ENCODE results near the gene ARSD. TPM values are rescaled to one million over a fixed set of nuclear protein-coding genes. Genes with fewer than 3 reads are reported as not detected.
"Not testable (repeated sequence)": the region's sequence is repeated elsewhere in the genome, so short reads cannot be mapped to it uniquely, and the experiment has no call there.

ARSD gene
- total RNA-seq, result 16.4 and 29.7 TPM in 2 replicates

DNA sequence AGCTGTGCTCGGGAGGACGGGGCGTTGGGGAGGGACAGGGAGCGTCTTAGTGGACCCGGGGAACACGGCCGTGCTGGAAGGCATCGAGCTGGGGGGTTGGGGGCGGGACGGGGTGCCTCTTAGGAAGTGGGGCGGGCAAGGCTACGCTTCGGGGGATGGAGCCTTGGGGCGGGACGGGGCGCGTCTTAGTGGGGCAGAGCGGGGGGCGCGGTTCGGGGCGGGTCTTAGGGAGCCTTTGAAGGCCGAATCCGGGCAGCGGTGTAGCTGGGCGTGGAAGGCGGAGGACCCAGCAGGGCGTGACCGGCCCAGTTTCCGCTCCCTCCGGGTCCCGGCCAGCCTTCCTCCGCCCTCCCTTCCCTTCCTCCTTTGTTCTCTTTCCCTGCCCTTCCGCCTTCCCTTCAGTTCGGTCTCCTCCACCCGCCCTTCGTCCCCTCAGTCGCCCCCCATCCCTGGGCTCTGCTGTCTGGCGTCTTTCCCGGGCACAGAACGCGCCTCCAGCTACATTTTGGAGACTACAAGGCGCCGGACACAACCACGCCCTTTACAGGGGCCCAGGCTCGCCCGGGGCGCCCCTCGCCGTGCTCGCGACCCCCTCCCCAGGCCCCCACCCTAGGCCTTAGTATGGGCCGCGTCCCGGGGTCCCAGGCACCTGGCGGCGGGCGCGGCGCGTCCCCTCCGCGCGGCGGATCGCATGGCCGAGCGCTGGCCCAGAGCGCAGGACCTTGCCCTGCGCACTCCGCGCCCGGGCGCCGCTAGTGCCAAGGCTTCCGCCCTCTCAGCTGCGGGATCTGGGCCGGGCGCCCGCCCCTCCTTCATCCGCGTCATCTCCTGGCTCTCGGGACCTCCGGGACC, at the start of gene ARSD:
Gene ARSD, minus strand, starts transcription at position 757 of the 852 bp plus-strand sequence. Its CDS starts 64 bp downstream, at position 693.
- peak; percentile 39 to 80 for DNase-seq (ENCODE audit: low read depth in 2 of 2)

- not testable (repeated sequence) for DNase-seq (ENCODE audit: low read depth in 2 of 2)
Measured at GRCh38 chrX:2978639-2979038, 49.5 kb upstream of the ARSD start.

DNA sequence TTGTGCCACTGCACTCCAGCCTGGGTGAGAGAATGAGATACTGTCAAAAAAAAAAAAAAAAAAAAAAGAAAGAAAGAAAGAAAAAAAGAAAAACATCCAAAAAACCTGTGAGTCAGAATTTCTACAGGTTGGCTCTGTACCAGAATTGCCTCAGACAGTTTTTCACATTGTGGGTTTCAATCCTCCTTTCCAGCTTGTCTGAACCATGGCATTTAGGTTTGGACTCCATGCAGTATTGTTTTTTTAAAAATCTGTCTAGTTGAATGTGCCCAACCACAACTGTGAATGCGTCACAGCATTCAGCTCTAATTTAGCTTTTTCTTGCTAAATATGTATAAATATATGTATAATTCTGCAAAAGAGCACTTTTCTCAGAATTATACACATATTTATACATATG, 45.8 kb upstream of the ARSD start:
- no peak for DNase-seq (ENCODE audit: low read depth in 2 of 2)

GRCh38 chrX:2972391-2972790, 43.3 kb upstream of the ARSD start:
- no peak for DNase-seq (ENCODE audit: low read depth in 2 of 2)

GRCh38 chrX:2969021-2969420, 39.9 kb upstream of the ARSD start:
- no peak for DNase-seq (ENCODE audit: low read depth in 2 of 2)

DNA sequence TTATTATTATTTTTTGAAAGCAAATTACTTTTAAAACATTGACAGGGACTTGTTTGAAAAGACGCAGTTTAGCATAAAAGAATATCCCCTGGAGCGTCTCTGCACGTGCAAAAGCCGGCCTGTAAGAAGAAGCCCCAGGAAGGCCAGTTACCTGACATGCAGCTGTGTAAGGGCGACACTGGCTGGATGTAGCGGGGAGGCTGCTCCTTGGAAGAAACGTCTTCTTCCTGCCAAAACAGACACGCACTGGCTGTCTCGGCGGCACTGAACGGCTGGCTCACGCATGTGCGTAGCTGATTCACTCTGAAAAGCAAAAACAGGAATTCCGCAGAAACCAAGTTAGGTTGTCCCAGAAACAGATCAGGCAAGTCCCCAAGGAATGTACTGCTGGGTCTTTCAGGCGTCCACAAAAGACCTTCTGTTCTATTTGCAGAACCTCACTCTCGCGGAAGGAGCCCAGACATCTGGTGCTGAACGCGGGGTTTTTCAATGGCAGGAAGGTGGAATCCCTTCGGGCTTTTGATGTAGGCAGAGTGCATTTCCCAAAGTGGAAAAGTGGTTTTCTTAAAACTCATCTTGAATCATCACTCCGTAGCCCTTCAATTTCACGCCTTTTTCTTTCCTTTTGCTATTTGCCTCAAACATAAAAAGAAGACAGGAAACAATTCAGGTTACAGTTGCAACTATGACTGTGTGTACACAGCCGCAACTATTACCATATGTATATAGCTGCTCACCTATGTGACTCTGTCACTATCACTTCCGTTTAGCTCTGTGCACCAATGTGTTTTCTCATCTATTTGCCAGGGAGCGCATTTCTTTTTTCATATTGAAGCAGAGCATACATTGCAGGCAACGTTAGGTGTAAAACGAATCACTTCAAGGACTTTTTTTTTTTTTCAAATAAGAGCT, 39.1 kb upstream of the ARSD start:
- DNase-seq (ENCODE audit: low read depth in 2 of 2), result peak in 1 of 2 donors; percentile 55

DNA sequence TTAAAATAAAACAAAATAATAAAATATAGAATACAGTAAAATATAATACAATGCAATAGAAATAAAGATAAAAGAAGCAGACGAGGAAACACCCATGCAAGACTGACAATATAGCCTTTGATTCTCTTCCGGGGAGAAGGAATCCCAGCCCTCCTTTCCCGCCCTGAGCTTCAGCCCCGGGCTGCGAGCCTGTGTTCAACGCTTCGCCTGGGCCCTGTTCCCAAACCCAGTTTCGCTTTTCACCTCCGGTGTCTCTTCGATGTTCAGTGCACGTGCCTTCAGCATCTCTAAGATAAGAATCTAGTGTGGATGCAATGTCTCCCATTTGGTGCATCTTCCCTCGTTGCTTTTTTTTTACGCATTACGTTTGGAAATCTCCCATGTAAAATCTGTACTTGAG, 38.4 kb upstream of the ARSD start:
- DNase-seq (ENCODE audit: low read depth in 2 of 2), result no peak

GRCh38 chrX:2967012-2967411, 37.9 kb upstream of the ARSD start:
- no peak for DNase-seq (ENCODE audit: low read depth in 2 of 2)

DNA sequence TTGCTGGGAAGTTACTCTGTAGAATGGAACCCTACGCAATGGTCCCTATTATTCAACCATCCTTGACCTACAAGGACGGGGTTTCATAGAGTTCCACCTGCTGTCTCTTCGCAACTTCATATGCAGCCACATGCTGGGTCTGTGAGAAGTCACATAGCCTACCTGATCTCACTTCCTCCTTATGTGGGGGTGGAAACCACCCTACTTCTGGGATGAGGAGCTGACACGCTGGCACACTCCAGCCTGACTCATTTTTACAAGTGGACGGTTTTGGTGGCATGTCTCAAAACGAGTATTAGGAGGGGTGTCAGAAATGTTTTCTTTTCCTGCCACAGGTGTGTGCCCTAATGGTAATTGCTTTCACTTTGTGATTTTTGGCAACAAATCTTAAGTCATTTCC, 36.8 kb upstream of the ARSD start:
- DNase-seq (ENCODE audit: low read depth in 2 of 2), result no peak

- DNase-seq (ENCODE audit: low read depth in 2 of 2), result peak in 1 of 2 donors; percentile 55
Measured at GRCh38 chrX:2963992-2964794, 35.1 kb upstream of the ARSD start.

DNA sequence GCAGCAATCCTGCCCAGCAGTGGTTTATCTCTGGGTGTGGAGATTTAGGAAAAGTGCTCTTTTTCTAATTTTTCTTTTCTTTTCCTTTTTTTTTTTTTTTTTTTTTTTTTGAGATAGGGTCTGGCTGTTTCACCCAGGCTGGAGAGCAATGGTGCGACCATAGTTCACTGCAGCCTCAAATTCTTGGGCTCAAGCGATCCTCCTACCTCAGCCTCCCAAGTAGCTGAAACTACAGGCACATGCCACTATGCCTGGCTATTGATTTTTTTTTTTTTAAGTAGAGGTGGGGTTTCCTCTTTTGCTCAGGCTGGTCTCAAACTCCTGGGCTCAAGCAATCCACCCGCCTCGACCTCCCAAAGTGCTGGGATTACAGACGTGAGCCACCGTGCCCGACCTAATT, 34.3 kb upstream of the ARSD start:
- not testable (repeated sequence) for DNase-seq (ENCODE audit: low read depth in 2 of 2)

DNA sequence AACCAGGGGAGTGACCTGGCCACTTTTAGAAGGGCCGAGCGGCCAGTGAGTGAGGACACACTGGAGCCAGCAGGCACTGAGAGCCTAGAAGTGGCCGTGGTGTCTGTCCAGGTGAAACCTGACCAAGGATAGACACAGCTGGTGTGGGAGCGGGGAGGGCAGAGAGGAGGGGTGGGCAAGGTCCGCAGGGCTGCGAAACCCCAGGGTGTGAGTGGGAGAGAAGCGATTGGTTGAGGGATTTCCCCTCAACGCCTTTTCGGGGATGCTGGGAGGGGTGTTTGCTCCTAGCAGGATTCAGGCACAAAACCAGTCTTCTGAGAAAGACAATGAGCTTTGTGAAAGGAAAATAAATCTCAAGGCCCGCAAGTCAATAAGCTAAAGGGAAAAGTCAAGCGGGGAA, 33.2 kb upstream of the ARSD start:
- DNase-seq (ENCODE audit: low read depth in 2 of 2), result no peak

DNA sequence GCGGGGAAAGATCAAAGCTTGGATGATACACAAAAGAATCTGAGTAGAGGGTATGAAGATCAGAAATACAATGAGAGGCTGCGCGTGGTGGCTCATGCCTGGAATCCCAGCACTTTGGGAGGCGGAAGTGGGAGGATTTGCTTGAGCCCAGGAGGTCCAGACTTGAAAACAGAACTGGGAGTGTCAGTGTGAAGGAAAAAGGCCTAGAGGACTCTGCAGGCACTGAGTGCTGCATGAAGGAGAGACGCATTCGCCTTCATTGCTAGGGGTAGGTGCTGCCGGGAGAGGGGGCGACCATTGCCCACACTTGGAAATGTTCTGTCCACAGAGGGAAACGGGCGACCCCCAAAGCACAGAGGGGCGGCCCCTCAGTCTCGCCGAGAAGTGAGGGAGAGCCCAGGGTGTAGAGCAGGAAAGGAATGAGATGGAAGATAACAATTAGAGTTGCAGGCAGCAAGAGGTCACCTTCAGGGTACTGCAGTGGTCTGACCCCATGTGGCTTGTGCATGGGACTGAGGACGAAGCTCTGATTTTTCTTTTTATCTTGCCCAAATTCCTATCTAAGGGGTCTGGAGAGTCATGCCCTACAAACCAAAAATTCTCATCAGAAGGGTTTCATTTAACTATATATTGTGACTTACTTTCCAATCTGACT, 31.8 kb upstream of the ARSD start:
- no peak for DNase-seq (ENCODE audit: low read depth in 2 of 2)

DNA sequence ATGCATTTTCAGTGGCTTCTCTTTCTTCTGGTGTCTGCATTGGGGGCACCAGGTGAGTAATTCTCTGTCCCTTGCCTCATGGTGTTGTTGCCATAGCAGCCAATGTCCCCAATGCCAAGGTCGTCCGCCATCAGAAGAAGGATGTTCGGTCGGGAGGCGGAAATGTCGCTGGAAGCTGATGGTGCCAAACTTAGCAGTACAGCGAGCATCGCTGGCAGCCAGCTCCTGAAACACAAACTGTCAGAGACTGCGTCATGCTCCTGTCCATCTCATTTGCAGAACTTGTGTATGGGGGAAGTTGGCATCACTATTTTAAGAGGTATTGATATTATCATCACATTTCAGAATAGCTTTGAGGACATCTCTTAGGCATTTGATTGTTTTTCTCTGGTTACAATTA, 29.1 kb upstream of the ARSD start:
- DNase-seq (ENCODE audit: low read depth in 2 of 2), result no peak

GRCh38 chrX:2955838-2956237, 26.7 kb upstream of the ARSD start:
- DNase-seq (ENCODE audit: low read depth in 2 of 2), result no peak

GRCh38 chrX:2955281-2955680, 26.1 kb upstream of the ARSD start:
- no peak for DNase-seq (ENCODE audit: low read depth in 2 of 2)

DNA sequence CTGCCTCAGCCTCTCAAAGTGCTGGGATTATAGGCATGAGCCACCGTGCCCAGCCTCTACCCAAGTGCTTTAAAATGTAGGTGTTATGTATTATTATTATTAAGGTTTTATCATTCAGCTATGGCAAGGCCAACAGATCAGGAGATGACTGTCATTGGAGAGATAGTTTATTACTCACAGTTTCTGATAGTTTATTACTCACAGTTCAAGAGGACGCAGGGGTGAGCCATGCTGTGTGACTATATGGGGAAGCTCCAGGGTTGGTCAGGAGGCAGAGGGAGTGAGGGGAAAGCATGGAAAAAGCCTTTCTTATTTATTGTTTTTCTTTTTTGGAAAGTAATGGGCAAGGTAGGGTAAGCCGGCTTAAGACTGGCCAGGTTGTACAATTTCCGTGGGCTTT, 25.4 kb upstream of the ARSD start:
- no peak for DNase-seq (ENCODE audit: low read depth in 2 of 2)

GRCh38 chrX:2937942-2938341, 8.8 kb upstream of the ARSD start:
- DNase-seq (ENCODE audit: low read depth in 2 of 2), result not testable (repeated sequence)

DNA sequence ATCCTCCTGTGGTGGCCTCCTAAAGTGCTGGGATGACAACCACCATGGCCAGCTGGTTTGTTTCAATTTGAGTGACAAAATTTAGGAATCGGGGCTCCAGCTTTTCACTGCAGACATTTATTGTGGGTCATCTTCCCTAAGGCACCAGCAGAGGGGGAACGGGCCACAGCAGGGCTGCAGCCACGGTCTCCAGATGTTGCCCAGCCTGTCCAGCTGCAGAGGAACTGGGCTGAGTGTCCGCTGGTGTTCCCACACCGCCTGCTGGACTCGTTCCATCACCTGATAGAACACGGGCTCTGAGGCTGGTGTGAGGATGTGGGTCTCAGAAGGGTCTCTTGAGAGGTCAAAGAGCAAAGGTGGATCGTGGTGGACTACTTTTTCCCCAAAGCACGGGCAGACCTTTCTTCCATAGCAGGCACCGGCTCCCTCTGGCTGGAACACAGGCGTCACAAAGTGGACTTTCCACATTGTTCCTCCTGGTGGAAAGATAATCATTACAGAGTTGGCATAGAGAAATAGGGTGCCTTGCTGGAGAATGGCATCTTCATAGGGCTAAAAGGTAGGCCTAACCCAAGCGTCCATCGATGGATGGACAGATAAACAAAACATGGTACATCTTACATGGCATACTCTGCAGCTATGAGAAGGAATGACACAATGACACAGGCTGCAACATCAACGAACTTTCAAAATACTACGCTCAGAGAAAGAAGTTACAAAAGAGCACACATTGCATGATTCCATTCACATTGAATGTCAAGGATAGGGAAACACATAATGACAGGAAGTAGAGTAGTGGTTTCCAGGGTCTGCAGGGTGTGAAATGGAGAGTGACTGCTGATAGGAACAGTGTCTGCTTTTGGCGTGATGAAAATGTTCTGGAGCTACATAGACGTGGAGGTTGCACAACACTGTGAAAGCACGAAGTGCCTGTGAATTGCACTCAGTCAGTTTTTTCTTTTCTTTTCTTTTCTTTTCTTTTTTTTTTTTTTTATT, 5.9 kb upstream of the ARSD start:
- peak in 1 of 2 donors; percentile 2 for DNase-seq (ENCODE audit: low read depth in 2 of 2)

All from dermis microvascular lymphatic vessel endothelial cell (primary cell).